Measurements from ENCODE around the gene ZNF205.
"Not testable (repeated sequence)": the region's sequence is repeated elsewhere in the genome, so short reads cannot be mapped to it uniquely, and the experiment has no call there.

ZNF205 gene

DNA sequence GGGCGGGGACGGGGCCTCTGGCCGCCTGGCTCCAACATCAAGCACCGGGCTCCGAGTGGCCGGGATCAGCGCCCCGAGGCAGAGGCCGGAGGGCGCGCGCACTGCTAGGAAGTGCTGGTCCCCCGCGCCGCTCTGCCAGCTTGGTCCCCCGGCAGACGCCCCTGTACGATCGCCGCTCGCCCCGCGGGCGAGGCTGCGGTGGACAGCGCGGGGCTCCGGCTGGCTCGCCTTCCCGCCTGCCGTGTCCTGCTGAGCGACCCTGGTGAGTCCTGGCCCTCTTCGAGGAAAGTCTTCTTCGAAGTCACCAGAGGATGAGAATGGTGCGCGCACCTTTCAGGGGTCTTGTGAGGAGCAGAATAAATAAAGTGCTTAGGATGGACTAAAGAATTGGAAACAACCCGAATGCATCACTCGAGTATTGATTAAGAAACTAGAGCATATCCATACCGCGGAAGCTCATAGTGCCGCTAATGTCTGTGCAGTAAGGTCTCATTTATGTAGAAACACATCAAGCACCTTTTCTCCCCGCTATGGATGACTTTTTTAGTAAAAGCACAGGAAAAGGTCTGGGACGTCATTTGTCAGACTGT lies 22.8 kb downstream of the ZNF205 start:
- no peak for DNase-seq

DNA sequence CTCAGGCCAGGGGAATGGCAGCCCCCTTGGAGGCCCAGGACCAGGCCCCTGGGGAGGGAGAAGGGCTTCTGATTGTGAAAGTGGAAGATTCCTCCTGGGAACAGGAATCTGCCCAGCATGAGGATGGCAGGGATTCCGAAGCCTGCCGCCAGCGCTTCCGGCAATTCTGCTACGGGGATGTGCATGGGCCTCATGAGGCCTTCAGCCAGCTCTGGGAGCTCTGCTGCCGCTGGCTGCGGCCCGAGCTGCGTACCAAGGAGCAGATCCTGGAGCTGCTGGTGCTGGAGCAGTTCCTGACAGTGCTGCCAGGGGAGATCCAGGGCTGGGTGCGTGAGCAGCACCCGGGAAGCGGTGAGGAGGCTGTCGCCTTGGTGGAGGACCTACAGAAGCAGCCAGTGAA lies 24.9 kb downstream of the ZNF205 start:
- DNase-seq: no peak

DNA sequence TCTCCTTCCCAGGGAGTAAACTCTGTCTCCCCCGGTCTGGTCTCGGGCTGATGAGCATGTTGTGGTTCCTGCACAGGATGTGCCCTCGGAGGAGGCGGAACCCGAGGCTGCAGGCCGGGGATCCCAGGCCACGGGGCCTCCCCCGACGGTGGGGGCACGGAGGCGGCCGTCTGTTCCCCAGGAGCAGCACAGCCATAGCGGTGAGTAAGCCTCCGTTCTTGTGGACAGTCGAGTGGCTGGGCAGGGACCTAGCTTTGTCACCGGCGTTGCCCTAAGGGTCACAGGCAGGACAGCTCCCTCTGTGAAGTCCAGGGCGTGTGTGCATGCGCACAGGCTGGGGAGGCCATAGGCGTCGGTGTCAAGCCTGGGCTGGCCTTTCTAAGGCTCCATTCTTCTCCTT lies 26.0 kb downstream of the ZNF205 start:
- DNase-seq: no peak

DNA sequence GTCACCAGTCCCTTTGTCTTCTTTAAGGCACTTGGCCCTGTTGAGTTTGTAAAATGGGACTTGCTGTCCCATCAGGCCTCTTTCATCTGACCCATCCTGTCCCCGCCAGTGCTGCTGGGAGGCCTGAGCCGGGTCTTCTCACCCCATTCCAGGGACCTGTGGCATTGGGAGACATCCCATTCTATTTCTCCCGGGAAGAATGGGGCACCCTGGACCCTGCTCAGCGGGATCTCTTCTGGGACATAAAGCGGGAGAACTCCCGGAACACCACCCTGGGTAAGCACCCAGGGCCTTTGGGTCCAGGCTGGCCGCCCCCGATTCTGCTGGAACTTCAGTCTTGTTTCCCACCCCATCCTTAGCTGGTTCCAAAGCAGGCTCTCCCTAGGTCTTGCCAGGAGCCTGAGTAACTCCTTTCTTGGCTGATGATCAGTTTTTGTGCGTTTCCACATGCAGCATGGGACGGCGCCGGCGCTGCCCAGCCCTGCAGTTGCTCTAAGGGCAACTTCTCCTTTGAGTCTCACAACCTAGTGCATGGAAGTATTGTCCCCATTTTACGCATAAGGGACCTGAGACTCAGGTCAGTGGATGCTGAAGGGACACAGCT lies 26.5 kb downstream of the ZNF205 start:
- DNase-seq: no peak

DNA sequence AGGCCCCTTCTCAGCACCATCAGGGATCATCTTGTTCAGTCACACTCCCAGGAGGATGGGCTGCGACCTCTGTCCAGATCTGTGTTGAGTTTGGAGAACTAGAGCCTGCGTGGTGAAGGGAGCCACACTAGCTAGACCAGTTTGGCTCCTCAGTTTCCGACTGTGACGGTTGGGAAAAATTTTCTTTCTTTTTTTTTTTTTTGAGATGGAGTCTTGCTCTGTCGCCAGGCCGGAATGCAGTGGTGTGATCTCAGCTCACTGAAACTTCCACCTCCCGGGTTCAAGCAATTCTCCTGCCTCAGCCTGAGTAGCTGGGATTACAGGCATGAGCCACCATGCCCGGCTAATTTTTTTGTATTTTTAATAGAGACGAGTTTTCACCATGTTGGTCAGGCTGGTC lies 27.2 kb downstream of the ZNF205 start:
- not testable (repeated sequence) for DNase-seq

DNA sequence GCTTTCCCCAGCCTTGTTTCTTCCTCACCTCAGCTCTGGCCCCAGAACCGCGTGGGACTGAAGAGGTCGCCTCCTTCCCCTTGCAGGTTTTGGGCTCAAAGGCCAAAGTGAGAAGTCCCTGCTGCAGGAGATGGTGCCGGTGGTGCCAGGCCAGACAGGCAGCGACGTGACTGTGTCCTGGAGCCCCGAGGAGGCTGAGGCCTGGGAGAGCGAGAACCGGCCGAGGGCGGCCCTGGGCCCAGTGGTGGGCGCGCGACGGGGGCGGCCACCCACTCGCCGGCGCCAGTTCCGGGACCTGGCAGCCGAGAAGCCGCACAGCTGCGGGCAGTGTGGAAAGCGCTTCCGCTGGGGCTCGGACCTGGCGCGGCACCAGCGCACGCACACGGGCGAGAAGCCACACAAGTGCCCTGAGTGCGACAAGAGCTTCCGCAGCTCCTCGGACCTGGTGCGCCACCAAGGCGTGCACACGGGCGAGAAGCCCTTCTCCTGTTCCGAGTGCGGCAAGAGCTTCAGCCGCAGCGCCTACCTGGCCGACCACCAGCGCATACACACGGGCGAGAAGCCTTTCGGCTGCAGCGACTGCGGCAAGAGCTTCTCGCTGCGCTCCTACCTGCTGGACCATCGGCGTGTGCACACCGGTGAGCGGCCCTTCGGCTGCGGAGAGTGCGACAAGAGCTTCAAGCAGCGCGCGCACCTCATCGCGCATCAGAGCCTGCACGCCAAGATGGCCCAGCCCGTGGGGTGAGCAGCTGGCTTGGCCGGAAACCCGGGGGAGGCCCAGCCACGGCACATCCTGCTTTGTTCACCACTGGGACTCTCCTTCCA lies 28.4 kb downstream of the ZNF205 start:
- no peak for DNase-seq

DNA sequence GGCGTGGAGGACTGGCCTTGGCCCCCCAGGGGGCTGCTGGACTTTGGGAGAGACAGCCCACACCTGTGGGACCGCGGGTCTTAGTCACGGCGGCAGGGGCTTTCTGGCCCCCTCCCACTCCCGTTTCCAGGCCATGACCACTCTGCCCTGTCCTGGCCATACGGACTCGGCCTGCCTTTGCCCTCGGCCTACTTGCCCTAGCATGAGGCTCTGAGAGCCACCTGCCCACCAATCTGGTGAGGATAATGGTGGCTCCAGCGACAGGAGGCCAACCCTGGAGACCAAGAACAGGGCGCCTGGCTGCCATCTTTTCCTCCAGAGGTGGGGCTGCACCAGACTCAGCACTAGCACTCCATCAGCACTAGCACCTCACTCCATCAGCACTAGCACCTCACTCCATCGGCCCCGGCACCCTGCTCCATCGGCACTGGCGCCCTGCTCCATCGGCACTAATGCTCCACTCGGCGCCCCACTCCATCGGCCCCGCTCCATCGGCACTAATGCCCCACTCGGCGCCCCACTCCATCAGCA lies 29.5 kb downstream of the ZNF205 start:
- DNase-seq: no peak

DNA sequence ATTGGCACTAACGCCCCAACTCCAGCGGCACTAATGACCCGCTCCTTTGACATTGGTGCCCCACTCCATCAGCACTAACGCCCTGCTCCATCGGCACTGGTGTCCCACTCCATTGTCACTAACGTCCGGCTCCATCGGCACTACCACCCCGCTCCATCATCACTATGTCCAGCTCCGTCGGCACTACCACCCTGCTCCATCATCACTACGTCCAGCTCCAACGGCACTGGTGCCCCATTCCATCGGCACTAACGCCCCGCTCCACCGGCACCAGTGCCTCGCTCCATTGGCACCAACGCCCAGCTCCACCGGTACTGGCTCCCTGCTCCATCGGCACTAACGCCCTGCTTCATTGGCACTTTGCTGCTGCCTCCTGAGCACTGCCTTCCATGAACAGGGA lies 29.9 kb downstream of the ZNF205 start:
- no peak for DNase-seq

DNA sequence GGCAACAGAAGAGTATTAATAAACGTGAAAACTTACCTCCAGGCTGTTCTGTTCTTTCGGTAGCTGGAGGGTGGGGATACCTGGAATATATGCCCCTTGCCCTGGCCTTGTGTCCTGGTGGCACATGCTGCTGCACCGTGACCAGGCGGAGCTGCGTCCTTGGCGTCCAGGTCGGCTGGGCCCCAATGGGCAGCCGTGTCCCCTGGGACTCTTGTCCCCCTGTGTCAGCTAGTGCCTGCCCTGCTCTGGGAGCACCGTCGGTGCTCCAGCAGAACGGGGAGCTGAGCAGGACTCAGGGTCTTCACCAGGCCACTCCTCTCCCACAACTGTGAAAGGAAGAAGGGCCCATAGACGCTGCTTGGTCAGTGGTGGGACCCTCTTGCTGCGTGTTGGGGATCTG lies 30.4 kb downstream of the ZNF205 start:
- DNase-seq: no peak

DNA sequence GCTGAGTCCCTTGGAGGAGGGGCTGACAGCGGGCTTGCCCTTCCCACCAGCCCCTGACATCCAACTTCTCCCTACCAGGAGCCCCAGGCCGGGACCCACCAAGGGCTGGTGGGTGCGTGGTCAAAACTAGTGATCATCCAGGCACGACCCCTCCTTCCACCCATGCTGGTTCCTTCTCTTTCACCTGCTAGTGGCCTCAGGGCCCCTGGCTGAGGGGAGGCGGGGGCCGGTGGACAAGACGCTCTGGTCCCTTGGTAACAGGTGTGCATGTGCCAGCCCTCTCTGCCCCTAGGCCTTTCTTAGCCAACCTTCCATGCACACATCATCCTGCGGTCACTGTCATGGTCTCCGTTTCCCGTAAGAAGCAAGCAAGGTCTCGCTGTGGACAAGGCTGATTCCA lies 30.8 kb downstream of the ZNF205 start:
- no peak for DNase-seq

DNA sequence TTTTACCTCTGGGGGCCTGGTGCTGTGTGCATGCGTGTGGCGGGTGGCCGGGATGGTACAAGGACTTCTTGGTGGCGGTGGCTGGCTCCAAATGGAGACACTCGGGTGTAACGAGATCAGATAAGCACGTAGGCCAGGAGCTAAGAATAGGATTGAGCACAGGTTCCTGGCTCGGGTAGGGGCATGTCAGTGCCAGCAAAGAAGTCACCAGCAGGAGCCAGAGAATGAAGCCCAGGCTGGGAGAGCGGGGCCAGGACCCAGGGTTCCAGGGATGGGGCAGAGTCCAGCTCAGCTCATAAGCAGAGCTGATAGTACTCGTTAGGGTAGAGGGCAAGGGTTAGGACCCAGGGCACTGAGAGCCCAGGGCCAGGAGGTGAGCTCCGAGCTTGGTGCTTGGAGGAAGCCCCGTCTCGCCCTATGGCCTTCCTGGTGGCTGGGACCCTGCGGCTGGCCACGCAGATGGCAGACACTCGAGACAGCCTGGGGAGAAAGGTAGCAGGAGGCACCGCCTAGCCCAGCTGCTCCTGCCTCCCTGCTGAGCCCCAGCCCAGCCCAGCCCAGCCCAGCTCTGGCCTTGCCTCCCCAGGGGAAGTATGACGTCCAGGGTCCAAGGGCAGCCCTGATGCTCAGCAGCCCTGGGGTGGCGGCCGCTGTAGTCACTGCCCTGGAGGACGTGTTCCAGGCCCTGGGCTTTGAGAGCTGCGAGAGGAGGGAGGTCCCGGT lies 31.4 kb downstream of the ZNF205 start:
- no peak for DNase-seq

DNA sequence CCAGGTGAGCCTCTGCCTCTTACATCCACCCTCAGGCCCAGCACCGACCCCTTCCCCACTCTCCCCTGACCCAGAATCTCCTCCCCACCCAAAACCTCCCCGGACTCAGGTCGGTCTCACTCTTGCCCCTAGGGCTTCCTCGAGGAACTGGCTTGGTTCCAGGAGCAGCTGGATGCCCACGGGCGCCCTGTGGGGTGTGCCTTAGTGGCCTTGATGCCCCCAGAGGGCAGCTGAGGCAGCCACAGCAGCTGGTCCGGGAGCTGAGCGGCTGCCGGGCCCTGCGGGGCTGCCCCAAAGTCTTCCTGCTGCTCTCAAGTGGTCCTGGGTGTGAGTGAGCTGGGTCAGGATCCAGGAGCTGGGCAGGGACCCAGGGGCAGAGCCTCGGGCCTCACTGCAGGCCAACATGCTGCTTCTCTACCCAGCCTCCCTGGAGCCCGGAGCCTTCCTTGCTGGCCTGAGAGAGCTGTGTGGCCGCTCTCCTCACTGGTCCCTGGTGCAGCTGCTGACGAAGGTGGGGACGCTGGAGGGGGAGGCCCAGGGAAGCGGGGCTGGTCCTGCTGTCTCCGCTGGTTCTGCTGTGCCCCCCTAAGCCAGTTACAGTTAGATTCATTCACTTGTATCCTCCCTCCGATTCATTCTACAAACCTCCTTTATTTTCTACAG lies 32.1 kb downstream of the ZNF205 start:
- DNase-seq: no peak

DNA sequence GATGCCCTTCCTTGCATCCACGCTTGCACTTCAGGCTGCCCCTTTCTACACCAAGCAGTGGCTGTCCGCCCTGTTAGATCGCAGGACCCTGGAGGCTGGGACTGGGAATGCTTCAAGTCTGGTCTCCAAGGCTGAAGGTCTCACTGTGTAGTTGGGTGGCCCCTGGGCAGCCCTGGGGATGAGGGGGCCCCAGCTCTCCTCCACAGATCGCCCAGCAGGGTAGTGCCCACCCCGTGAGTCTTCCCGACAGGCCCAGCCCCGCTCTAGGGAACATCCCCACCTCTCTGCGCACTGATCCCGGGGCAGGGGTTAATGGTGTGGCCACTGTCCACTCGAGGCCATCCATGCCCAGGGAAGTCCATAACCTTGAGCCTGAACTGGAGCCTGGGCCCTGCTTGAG lies 32.8 kb downstream of the ZNF205 start:
- no peak for DNase-seq

DNA sequence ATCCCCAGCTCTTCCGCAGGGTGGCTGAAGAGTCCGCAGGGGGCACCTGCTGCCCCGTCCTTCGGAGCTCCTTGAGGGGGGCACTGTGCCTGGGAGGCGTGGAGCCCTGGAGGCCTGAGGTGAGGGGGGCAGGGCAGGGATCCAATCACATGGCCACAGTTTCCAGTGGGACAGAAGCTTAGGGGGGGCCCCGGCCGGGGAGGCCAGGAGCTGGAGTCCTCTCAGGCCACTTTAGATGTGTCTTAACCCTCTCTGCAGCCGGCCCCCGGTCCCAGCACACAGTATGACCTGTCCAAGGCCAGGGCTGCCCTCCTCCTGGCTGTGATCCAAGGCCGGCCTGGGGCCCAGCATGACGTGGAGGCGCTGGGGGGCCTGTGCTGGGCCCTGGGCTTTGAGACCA lies 33.3 kb downstream of the ZNF205 start:
- DNase-seq: no peak

DNA sequence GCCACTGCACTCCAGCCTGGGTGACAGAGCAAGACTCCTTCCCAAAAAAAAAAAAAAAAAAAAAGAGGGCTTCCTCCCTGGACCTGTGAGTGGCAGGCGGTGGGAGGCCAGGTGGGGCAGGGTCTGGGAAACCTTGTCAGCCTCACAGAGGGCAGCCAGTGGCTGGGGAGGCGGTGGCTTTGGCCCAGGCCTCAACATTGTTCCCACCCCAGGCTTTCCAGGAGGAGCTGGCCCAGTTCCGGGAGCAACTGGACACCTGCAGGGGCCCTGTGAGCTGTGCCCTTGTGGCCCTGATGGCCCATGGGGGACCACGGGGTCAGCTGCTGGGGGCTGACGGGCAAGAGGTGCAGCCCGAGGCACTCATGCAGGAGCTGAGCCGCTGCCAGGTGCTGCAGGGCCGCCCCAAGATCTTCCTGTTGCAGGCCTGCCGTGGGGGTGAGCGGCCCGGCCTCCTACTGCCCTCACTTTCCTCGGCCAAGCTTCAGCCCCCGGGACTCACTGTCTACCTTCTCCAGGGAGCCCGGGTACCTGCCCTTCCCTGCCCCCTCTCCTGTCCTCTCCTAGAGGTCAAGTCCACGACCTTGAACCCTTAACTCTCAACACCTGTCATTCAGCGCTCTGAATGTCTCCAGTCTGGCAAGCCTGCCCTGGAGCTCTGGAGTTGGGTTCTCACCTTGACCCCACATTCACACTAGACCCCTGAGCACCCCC lies 34.8 kb downstream of the ZNF205 start:
- no peak for DNase-seq

DNA sequence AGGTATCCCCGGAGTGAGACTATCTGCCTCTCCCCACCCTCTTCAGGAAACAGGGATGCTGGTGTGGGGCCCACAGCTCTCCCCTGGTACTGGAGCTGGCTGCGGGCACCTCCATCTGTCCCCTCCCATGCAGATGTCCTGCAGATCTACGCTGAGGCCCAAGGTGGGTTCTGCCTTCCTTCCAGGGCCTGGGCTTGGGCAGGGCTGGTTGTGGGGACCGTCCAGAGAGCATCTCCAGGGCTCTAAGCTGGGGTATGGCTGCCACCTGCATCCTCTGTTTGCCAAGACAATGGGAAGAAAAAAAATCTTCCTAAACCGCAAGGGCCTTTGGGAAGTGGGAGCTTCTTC lies 35.3 kb downstream of the ZNF205 start:
- DNase-seq: no peak

DNA sequence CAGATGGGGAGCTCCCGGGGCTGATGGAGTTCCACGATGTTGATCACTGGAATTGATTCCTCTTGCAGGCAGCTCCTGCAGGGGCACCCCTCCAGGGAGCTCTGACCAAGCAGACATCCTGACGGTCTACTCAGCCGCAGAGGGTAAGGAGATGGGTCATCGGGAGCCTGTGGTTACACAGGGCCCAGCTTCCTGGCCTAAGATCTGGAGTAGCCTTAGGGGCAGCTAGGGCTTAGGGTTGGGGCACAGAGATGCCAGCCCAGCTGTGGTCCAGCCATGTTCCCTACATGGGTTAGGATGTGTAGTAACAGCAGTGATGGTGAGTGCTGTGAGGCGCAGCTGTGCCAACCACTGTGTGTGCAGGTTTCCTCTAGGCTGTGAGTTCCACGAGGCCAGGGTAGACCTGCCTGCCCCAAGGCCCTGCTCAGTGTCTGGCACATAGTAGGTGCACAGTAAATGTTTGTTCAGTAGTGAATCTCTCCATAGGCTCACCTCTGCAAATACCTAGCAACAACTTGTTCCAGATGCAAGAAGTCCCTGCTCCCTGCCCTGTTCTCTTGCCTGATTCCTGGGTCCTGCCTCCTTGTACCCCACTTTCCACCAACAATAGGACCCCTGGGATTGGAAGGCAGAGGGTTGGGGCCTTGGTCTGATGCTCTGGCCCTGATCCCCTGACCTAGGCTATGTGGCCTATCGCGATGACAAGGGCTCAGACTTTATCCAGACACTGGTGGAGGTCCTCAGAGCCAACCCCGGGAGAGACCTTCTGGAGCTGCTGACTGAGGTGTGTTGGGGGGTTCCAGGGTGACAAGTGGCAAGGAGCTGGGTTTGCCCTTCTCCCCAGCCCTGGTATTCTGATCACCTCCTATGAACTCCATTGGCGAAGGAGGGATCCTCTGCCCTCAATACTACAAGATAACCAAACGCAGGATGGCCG lies 36.1 kb downstream of the ZNF205 start:
- no peak for DNase-seq

DNA sequence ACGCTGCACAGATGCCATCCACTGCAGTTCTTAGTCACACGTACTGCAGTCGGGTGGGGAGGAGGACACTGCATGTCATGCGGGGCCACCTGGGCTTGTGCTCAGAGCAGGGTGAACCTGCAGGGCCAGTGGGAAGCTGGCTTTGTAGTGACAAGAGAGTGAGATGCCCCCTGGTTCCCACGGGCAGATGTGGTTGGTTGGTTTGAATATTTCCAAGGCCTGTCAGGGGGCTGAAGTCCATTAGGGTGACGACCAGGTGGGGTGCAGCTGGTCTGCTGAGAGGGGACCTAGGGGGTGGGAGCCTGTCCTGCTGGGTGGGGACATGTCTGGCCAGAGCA lies 36.8 kb downstream of the ZNF205 start:
- no peak for DNase-seq

DNA sequence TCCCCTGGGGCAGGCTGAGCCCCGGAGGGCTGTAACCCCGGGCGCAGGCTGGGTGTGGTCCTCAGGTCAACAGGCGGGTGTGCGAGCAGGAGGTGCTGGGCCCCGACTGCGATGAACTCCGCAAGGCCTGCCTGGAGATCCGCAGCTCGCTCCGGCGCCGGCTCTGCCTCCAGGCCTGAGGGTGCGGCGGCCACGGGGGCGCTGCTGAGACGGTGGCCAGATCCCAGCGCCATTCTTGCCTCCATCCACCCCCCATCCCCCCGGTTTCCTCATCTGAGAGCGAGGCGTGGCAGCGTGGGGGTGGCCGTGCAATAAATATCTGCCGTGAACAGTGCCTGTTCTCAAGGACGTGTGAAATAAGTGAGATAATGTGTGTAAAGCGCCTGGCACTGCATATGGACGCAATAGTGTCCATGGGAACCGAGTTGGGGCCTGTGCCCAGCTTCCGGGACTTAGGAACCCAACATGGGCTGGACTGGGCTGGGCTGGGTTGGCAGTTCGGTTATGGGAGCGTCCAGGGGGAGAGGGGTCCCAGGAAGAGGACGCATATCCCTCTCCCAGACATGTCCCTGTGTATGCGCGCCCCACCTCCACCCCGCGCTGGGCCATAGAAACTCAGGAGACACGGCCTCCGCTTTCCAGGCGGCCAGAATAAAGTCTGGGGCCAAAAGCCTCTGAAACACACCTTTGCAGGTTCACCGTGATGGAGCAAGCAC lies 37.4 kb downstream of the ZNF205 start:
- DNase-seq: peak; percentile 57

DNA sequence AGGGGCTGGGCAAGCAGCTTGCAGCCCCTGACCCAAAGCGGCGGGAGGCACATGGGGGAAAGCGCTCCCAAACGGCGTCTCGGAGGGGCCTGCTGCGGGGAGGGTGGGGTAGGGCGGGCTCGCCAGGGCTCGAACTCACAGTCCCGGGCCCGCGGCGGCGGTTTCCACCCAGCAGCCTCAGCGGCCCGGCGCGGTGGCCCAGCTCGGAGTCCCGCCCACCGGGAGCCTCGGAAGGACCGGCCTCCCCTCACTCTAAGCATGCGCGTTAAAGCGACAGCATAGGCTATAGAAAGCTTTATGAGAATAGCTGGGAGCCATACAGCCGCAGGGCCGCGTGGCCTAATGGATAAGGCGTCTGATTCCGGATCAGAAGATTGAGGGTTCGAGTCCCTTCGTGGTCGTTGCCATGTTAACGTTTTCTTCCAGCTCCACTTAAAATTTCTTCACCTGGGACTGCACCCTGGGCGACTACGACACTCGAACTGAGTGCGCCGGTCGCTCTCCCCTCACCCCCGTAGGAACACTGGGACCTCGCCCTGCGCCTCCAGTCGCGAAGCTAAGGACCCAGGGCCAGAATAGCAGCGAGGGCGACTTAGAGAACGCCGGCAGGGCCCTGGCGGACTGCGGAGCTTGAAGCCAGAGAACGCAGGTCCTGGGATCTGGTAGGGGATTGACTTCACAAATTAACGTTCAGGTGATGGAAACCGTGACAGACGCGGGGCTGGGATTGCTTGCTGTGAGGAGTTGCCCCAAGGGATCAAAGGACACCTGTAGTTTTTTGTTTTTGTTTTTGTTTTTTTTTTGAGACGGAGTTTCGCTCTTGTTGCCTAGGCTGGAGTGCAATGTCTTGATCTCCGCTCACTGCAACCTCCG lies 38.2 kb downstream of the ZNF205 start:
- peak; percentile 98 for DNase-seq

Data from CD4-positive, alpha-beta T cell treated with Interleukin-10 for 1 hour (primary cell).